WTC11 (cell line): ENCODE results near the gene GABPB1.

Source experiments
- ESRRA ChIP-seq: sonication (generic); formaldehyde crosslinking; IDR thresholded peaks from 2 replicates; pipeline ENCODE4 v1.8.1; 2022; ENCODE audit warnings: mild to moderate bottlenecking, missing genetic modification reagents, borderline replicate concordance
- SMAD3 ChIP-seq: sonication (generic); formaldehyde crosslinking; IDR thresholded peaks from 2 replicates; pipeline ENCODE4 v1.8.0; 2022; ENCODE audit warnings: missing genetic modification reagents, mild to moderate bottlenecking, borderline replicate concordance
- SMAD4 ChIP-seq: sonication (generic); formaldehyde crosslinking; IDR thresholded peaks from 2 replicates; pipeline ENCODE4 v1.8.0; 2022; ENCODE audit warnings: mild to moderate bottlenecking, missing genetic modification reagents
- SOX15 ChIP-seq: fragments of 250-450 bp; sonication (Bioruptor Pico); IDR thresholded peaks from 2 replicates; pipeline ENCODE4 v1.9.0; 2021; ENCODE audit warnings: mild to moderate bottlenecking
- TF ChIP-seq, protein P1 (sequence below): fragments of 200-600 bp; IDR thresholded peaks from 2 replicates; pipeline ENCODE4 v1.8.0; 2022; ENCODE audit warnings: antibody characterized with exemption
- TF ChIP-seq, protein P2 (sequence below): sonication (generic); formaldehyde crosslinking; IDR thresholded peaks from 2 replicates; pipeline ENCODE4 v1.8.0; 2022; ENCODE audit warnings: mild to moderate bottlenecking, missing genetic modification reagents
- TF ChIP-seq, protein P3 (sequence below): sonication (generic); formaldehyde crosslinking; IDR thresholded peaks from 2 replicates; pipeline ENCODE4 v1.8.1; 2023; ENCODE audit warnings: mild to moderate bottlenecking, missing genetic modification reagents, moderate library complexity
- TF ChIP-seq, protein P4 (sequence below): sonication (generic); formaldehyde crosslinking; IDR thresholded peaks from 2 replicates; pipeline ENCODE4 v1.8.1; 2022; ENCODE audit warnings: mild to moderate bottlenecking, missing genetic modification reagents, moderate library complexity, borderline replicate concordance
- TF ChIP-seq, protein P5 (sequence below): sonication (generic); formaldehyde crosslinking; IDR thresholded peaks from 2 replicates; pipeline ENCODE4 v1.8.1; 2023; ENCODE audit warnings: mild to moderate bottlenecking, missing genetic modification reagents

DNA sequence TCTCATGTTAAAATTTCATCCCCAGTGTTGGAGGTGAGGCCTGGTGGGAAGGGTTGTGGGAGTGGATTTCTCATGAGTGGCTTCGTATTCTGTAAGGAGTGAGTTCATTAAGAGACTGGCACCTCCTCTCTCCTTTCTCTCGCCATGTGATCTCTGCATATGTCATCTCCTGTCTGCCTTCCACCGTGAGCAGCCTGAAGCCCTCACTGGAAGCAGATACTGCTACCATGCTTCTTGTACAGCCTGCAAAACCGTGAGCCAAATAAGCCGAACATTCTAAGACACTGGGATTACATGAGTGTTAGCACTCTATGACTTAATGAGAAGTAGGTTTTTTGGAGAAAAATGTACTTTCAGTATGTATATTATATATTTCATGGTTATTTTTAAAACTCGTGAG is 6.8 kb upstream of the GABPB1 start:
- TF ChIP-seq SOX15 (CRISPR knock-in tag) (no peak), SMAD3 (no peak), SMAD4 (CRISPR knock-in tag) (no peak), ESRRA (no peak)
- TF ChIP-seq, protein P1, sequence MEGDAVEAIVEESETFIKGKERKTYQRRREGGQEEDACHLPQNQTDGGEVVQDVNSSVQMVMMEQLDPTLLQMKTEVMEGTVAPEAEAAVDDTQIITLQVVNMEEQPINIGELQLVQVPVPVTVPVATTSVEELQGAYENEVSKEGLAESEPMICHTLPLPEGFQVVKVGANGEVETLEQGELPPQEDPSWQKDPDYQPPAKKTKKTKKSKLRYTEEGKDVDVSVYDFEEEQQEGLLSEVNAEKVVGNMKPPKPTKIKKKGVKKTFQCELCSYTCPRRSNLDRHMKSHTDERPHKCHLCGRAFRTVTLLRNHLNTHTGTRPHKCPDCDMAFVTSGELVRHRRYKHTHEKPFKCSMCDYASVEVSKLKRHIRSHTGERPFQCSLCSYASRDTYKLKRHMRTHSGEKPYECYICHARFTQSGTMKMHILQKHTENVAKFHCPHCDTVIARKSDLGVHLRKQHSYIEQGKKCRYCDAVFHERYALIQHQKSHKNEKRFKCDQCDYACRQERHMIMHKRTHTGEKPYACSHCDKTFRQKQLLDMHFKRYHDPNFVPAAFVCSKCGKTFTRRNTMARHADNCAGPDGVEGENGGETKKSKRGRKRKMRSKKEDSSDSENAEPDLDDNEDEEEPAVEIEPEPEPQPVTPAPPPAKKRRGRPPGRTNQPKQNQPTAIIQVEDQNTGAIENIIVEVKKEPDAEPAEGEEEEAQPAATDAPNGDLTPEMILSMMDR = no peak
- TF ChIP-seq, protein P2, sequence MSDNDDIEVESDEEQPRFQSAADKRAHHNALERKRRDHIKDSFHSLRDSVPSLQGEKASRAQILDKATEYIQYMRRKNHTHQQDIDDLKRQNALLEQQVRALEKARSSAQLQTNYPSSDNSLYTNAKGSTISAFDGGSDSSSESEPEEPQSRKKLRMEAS = no peak
- TF ChIP-seq, protein P3, sequence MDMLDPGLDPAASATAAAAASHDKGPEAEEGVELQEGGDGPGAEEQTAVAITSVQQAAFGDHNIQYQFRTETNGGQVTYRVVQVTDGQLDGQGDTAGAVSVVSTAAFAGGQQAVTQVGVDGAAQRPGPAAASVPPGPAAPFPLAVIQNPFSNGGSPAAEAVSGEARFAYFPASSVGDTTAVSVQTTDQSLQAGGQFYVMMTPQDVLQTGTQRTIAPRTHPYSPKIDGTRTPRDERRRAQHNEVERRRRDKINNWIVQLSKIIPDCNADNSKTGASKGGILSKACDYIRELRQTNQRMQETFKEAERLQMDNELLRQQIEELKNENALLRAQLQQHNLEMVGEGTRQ (CRISPR knock-in tag) = no peak
- TF ChIP-seq, protein P4, sequence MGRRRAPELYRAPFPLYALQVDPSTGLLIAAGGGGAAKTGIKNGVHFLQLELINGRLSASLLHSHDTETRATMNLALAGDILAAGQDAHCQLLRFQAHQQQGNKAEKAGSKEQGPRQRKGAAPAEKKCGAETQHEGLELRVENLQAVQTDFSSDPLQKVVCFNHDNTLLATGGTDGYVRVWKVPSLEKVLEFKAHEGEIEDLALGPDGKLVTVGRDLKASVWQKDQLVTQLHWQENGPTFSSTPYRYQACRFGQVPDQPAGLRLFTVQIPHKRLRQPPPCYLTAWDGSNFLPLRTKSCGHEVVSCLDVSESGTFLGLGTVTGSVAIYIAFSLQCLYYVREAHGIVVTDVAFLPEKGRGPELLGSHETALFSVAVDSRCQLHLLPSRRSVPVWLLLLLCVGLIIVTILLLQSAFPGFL (CRISPR knock-in tag) = no peak
- TF ChIP-seq, protein P5, sequence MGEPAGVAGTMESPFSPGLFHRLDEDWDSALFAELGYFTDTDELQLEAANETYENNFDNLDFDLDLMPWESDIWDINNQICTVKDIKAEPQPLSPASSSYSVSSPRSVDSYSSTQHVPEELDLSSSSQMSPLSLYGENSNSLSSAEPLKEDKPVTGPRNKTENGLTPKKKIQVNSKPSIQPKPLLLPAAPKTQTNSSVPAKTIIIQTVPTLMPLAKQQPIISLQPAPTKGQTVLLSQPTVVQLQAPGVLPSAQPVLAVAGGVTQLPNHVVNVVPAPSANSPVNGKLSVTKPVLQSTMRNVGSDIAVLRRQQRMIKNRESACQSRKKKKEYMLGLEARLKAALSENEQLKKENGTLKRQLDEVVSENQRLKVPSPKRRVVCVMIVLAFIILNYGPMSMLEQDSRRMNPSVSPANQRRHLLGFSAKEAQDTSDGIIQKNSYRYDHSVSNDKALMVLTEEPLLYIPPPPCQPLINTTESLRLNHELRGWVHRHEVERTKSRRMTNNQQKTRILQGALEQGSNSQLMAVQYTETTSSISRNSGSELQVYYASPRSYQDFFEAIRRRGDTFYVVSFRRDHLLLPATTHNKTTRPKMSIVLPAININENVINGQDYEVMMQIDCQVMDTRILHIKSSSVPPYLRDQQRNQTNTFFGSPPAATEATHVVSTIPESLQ (CRISPR knock-in tag) = no peak
